Keratinocyte (primary cell): ENCODE results near the gene FMN2.

Source experiments
- CTCF ChIP-seq, 3 experiments: IDR thresholded peaks in 1 of 3; conservative IDR thresholded peaks in 1 of 3; optimal IDR thresholded peaks in 1 of 3; 2 replicates in 2 of 3; 3 replicates in 1 of 3; pipeline versions ENCODE3 to v1.5.1; 2011; ENCODE audit warnings: low read length in 3 of 3, mild to moderate bottlenecking in 3 of 3, moderate library complexity in 2 of 3, control low read depth in 1 of 3, inconsistent platforms in 1 of 3; ENCODE audit not compliant: insufficient read depth in 2 of 3; ENCODE audit errors: extremely low read depth in 1 of 3
- EZH2 ChIP-seq: IDR thresholded peaks from one replicate; pipeline ENCODE4 v1.6.1; 2012; ENCODE audit warnings: inconsistent platforms, mild to moderate bottlenecking, low read length, moderate library complexity

GRCh38 chr1:240199758-240200645, 108.3 kb downstream of the FMN2 start:
- no peak for TF ChIP-seq CTCF (optimal IDR thresholded peaks at IDR 0.05 in 1 of 3, IDR thresholded peaks at IDR 0.05 in 1 of 3, conservative IDR thresholded peaks at IDR 0.05 in 1 of 3; ENCODE audit: extremely low read depth in 1 of 3, insufficient read depth in 2 of 3, low read length in 3 of 3)
- no peak for TF ChIP-seq EZH2
